ENCODE data around the gene SNORC.

DNA sequence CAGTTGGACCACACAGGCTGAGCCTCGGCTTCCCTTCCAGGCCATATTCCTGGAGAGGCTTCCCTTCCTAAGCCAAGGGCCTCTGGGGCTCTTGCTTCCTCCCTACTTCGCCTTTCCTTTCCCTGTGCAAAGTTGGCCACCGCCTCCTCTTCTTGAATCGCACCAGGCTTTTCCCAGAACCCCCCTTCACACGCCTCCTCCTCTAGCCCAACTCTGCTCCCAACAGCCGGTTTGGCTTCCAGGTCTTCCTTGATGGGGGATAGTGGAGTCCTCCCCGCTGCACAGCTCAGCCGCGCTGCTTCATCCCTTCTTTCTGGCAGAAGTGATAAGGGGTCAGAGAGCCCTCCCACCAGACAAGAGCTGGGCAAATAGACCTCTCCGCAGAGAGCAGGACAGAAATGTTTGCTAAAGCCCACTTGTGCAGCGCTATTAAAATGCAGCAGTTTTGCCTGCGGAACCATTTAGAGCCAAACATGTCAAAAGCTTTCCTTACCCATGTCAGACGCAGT, 56.4 kb downstream of the SNORC start:
- TF ChIP-seq, protein P1, sequence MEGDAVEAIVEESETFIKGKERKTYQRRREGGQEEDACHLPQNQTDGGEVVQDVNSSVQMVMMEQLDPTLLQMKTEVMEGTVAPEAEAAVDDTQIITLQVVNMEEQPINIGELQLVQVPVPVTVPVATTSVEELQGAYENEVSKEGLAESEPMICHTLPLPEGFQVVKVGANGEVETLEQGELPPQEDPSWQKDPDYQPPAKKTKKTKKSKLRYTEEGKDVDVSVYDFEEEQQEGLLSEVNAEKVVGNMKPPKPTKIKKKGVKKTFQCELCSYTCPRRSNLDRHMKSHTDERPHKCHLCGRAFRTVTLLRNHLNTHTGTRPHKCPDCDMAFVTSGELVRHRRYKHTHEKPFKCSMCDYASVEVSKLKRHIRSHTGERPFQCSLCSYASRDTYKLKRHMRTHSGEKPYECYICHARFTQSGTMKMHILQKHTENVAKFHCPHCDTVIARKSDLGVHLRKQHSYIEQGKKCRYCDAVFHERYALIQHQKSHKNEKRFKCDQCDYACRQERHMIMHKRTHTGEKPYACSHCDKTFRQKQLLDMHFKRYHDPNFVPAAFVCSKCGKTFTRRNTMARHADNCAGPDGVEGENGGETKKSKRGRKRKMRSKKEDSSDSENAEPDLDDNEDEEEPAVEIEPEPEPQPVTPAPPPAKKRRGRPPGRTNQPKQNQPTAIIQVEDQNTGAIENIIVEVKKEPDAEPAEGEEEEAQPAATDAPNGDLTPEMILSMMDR (IDR thresholded peaks at IDR 0.05; ENCODE audit: low read depth, low read length, missing input control), result no peak
- TF ChIP-seq REST (IDR thresholded peaks at IDR 0.05) (no peak), SP1 (IDR thresholded peaks at IDR 0.05) (no peak), TAF1 (conservative IDR thresholded peaks at IDR 0.05) (no peak), MAX (IDR thresholded peaks at IDR 0.05) (no peak), EGR1 (IDR thresholded peaks at IDR 0.05; ENCODE audit: low read depth in 2 of 2) (no peak), JUND (IDR thresholded peaks at IDR 0.05) (no peak), YY1 (IDR thresholded peaks at IDR 0.05) (no peak)
- TF ChIP-seq, protein P2, sequence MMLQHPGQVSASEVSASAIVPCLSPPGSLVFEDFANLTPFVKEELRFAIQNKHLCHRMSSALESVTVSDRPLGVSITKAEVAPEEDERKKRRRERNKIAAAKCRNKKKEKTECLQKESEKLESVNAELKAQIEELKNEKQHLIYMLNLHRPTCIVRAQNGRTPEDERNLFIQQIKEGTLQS (IDR thresholded peaks at IDR 0.05), result no peak

Measured in liver (tissue), 3 donors.